CD4-positive, alpha-beta T cell treated with Interferon alpha-2 for 1 hour (primary cell): ENCODE data around the gene TAF3.
A peak's percentile ranks its signal among the peaks of the same experiment; 100 is the strongest.

Experiments
- DNase-seq, 2 donors: peaks; one replicate each; pipeline ENCODE4 v3.0.0-alpha.2; 2020 to 2022

The TAF3 gene

DNA sequence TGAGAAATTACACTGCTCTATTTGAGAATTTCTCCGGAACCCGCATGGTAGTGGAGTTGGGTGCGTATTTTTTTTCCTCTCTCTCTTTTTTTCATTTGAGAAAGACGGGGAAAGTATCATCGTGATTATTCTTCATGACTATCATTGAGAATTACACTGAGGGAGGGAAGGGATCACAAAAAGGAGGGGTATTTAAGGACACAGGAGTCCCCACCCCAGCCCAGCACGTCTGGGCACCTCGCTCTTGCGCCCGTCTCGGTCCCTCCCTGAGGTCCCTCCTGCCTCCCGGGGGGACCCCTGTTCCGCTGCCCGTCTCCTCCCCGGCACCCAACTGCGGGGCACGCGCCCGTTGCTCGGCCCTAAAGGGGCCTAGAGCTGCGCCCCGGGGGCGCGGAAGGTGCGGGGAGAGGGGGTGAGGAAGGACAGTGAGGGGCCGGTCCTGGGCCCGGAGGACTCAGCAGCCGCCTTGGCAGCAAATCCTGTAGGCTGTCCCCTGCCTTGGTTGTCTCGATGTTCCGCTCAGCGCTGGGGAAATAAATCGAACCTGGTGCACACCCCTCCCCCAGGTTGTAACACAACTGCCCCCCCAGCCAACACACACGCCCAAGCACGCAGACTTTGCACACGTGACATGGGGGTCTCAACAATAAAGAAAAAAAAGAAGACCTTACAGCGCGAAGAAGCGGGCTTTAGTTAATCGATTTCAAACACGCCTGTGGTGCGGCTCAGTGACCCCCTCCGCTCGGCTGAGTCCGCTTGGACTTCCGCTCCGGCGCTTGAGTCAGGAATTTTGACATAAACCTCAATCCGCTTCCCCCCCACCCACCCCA, 217.6 kb downstream of the TAF3 start:
- peak in 1 of 2 donors; percentile 3 for DNase-seq

DNA sequence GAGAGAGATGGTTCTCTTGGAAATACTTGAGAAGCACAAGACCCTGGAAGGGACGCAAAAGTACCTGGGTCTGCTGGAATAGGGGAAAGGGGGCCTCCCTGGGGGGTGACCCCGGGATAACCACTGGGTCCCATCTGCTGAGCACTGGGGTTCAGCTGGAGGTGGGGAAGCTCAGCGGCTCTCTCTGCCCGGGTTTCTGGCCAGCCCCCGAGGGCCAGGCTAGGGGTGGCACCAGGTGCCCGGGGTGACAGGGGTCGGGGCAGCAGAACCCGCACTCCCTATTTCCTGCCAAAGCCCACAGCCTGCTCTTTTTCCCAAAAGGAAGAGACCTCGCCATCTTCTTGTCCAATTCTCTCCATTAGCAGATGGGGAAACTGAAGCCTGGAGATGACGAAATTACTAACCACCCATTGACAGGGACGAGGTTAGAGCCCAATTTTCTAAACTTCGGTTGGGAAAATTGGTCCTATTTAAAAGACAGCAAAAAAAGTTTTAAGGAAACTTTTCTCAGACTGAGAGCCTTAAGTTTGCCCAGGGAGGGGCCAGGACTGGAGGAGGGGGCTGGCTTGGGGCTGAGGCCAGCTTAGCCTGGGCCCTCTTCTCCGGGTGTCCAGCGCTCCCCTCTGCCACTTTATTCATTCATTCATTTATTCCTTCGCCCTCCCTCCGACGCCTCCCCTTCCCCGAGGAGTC, 218.3 kb downstream of the TAF3 start:
- DNase-seq, result peak in 1 of 2 donors; percentile 15

DNA sequence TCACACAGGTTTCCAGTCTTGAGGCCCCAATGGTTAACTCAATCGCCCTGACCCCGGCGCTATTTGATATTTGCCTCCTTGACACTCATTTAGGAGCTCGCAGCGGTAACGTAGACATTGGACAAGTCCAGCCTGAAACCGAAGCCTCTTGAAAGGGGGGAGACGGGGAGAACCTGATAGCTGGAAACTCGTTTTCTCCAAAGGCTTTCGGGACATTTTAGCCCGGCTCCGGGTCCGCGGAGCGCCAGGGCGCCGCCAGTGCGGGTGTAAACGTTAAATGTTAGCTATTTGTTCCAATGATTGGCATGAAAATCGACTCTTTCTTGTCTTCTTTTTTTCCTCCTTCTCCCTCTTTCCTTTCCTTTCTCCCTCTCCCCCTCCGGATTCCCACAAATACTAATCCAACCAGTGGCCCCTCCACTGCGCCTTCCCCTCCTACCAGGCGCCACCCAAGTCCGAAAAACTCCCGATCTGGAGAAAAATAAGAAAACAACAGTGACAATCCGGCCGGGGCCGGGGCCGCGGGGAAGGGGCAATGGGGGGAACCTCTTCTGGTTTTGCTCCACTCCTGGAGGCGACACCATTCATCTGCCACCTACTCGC, 219.0 kb downstream of the TAF3 start:
- DNase-seq, result peak in 1 of 2 donors; percentile 17

DNA sequence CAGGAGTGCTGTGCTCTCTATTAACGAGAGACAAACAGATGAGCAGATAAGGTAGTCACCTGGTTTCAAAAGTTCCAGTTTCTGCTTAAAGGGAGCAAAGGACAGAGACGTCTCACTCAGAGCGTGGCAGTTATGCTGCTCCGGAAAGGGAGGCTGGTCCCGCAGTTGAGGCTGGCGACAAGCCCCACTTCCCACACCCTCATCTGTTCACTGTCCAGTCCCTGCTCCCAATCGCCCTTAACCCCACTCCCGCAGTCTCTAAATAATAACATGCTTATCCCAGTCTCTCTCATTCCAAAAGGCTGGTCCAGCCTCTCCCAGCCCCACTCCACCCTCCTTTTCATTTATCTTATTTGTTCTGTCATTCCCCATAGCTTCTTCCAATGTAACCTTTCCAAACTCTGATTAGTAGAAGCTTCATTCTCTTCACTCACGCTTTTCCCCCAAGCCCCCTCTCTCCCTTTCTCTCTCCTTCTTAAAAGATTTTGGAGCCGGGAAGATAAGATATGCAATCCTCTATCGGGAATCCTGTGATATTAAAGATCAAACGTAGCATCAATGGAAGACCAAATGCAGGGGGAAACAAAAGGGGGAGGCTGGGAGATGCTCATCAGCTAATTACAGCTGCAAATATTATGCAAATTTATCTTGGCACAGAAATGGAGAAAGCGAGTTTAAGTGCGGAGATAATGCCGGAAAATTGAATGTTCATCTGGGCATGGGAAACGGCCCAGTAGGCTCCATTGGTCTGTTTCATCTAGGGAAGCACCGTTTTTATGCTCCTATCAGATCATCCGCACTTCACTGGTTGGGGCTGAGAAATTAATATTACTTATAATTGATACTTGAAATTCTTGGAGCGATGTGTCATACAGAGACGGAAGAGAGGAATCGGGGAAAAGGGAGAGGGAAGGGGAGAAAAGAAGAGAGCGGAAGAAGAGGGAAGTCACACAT, 219.9 kb downstream of the TAF3 start:
- peak in 1 of 2 donors; percentile 23 for DNase-seq

DNA sequence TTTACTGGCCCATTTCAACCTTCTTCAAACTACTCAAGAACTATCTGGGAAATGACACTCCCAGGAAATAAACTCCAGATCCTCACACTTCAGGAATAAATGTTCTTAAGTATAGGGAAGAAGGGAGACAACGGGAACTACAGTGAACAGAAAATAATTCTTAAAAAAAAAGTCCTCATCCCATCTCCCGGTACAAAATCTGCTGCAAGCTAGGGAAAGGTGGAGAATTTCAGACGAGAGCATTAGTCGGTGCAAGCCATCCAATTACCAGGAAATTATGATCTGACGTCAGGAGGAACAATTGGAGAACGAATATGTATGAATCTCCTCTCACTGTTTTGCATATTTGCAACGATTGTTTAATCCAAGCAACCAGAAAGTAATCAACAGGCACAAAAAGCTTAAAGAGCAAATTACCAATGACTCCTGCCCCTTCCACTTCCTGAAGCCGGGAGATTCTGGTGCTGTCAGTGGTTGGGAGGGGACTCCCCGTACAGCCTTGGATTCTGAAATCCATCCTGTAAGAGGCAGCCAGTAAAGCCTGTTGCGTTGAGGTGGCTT, 221.1 kb downstream of the TAF3 start:
- DNase-seq, result no peak

DNA sequence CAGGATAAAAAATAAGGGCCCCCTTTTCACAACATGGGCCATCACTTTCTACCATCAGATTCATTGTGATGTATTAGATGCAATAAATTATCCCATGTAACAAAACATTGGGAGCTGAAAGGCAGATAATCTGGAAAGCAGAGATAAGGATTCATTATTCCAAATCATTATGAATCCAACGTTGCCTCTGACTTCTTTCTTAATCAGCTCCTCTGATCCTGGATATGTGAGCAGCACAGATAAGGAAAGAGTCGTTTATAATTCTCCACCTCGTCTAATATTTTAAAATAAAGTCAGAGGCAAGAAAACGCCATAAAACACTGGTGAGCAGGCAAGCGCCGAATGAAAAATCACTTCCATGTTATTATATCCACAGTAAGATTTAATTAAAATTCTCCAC, 222.3 kb downstream of the TAF3 start:
- no peak for DNase-seq

DNA sequence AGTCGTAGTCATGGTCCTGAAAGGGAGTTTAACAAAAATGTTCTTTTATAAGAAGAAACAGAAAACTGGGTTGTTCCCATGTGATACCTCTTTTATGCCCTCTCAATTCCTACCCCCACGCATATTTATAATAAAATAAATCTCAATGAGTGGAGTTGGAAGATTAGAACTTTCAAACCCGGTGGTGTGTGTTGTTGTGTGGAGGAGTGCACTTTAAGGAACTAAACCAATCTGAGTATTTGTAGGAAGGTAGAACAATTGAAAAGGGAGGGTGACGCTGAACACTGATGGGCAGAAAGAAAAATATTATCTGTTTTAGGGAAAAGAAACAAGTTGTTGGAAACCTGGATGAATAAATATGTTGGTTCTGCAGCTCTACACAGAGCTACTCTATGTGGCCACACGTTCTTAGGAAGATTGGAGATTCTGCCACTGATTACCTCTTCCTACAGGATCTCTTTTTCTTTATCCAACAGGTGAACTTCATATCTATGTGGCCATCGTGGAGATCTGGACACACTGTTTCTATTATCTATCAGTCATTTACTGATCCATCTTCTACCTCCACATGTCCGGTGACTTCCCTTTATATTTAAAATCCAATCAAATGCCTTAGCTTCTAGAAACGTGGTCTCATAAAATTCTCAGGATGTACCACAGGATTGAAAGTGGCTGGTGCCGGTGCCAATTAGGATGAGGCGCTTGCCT, 223.1 kb downstream of the TAF3 start:
- no peak for DNase-seq

DNA sequence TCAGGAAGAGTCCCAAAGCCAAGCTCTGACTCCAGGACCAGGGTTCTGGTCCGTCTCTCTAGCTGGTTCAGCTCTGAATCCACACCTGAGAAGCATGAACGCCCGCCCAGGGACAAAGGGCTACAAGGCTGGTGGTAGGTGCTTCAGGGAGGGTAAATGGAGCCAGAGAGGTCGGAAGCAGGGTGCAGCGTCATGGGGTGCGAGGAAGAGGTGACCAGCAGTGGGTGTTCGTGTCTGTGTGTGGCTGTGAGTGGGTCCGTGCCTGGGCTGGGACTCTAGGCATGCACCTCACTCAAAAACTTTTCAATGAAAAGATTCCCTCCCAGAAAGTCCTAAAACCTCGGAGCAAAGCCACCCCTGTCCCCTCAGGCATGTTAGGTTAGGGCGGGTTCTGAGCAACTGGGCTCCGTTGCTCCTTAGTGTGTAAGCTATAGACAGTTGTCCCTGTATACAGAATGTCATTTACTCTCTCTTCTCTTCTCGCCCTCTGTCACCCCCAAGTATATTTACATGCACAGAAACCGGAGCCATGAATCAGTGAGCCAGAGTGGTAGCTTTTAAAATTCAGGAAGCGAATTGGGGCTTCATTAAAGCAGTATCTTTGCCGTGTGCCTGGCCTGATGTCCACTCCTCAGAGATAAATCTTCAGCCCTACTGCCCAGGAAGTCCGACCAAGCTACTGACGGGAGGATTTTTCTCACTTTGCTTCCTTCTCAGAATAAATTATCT, 223.9 kb downstream of the TAF3 start:
- no peak for DNase-seq

DNA sequence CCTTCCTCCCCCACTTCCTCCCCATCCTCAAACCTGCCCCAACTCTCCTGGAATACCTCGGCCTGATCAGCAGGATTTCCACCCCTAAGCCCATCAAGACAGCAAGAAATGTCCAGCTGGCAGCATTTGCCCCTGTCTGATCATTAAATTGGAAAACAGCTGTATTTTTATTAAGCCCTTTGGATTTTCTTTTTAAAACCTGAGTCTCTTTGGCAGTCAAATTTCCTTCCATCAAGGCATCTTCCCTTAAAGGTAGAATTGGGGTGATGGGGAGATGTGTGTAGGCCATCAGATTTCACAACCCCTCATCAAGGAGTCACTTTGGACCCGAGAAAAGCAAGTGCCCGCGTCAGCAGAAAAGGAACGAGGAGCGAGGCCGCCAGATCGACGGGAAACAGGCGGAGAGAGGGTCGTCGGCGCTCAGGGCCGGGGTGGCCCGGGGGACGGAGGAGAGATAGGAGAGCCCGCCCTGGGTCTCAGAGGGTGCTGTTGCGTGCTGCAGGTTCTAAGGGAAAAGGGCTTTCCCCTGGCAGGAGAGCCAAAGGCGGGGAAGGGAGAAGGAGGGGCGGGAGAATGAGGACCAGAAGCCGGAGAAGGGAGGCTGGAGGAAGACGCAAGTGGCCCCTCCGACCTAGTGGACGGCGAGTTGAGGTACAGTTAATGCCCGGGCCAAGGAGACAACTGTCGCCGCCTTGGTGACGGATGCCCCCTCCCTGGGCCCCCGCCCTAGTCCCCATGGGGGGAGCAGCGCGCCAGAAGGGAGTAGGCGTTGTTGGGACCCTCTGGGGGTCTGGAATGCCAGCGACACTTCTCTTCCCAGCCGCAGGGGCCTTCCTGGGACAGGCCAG, 224.6 kb downstream of the TAF3 start:
- no peak for DNase-seq

DNA sequence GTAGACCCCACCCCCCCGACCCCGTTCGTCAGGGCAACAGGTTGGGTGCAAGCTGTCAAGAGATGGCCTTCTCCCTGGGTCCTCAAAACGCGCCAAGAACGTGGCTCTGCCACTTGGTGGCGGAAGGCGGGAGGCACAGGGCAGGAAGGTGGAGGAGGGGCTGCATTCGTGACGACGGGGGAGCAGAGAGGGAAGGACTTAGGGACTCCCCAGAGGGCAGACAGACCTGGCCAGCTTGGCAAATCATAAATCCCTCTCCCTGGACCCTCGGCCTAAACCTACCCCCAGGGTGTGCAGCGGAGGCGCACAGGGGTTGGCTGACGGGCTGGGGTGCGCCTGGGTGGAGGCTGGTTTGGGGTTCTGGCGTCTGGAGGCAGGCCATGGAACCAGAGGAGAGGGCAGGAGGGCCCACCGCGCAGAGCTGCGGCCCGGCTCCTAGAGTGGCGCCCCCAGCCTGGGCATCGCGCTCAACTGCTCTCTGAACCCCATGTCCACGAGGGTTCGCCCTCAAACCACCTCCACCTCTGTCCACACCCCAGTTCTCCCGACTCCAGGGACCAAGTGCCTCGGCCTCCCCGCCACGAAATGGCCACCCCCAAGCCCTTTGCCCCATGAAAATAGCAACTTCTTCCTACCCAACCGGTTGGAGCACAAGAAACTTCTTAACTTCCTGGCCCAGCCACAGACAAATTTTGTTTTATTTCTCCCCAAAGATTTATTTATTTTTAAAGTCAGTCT, 225.4 kb downstream of the TAF3 start:
- DNase-seq, result peak in 1 of 2 donors; percentile 56

DNA sequence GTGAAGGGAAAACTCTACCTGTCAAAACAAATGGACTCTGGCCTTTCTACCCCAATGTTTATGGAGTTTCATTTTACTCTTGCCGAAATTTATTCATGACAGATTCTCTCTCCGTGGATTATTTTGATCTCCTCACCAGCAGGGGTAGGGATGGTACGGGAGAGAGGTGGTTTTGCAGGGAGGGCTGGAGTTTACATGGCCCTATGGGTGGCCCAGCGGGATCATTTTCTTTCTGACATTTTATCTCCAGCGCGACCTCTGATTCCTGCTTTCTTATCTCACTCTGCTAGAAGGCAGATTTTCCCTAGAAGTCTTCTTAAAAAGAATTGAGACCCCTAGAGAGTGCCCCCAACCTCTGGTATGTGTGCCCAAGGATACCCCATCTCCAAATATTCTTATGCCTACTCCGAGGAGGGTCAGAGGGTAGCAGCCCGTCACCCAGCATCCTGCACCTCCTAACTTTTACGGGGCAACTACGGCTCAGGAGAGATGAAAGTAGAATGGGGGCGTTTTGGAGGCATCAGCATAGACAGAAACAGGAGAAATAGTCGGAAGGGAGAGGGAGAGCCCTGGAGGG, 226.1 kb downstream of the TAF3 start:
- DNase-seq, result no peak

DNA sequence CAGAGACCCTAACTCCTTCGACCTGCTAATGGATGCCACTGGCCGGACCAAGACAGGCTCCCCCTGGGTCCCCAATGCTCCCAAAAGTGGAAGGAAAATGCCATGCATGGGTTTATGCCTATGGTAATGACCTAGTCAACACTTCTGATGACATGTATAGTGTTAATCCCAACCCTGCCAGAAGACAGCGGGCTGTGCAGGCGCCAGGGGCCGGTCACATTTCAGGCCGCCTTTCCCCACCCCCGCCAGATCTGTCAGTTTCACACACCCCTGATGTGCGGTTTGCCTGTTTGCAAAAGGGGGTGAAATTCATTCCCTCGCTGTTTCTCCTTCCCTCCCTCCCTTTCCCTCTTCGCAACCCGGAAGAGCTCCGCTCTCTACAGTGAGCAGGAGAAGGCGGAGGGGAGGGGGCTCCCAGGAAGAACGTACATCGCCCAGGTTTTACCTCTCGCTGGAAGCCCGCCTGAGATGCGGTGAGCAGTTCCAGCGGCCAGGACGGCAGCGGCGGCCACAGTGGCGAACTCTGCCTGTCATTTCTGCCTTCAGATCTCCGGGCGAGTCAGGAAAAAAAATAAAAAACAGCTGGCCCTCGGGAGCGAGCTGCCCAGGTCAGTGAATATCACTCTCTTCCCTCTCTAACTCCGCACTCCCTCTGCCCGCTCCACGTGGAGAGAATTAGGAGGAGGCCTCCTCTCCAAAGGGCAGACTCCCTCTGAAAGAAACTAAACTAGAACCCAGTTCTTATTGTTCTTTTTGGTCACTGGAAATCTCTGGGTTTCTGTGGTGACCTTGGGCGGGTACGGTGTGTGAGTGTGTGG, 226.8 kb downstream of the TAF3 start:
- no peak for DNase-seq

DNA sequence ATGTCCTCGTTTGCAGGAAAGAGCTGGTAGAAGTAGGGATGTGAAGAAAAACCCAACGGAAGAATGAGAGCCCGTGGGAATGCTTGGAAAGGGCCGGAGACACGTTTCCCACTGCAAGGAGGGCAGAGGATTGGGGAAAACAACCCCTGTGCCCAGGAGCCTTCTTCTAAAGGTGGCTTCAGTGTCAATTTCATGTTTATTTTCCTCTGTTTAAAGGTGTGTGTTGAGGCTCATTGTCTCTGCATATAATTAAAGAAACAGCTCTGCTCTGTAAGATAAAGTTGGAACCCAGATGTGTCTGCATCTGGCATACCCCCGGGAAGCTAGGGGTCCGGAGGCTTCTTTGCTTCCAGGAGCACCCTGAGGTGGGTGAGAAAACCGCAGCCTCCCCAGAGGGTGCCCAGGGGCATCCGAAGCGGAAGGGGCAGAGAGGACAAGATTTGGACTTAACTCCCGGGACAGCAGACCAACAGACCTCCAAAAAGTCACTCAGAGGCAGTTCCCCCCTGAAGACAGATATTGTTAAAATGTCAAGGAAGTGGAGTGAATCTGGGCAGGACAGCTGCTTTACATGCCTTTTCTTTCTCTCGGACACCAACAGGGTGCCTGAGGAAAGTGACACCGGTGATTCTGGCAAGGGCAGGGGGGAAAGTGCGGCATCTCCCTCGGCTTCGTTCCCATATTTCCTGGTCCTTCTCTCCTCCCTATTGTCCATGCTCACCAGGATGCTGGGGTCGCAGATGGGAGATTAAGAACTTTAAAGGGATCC, 227.6 kb downstream of the TAF3 start:
- no peak for DNase-seq

DNA sequence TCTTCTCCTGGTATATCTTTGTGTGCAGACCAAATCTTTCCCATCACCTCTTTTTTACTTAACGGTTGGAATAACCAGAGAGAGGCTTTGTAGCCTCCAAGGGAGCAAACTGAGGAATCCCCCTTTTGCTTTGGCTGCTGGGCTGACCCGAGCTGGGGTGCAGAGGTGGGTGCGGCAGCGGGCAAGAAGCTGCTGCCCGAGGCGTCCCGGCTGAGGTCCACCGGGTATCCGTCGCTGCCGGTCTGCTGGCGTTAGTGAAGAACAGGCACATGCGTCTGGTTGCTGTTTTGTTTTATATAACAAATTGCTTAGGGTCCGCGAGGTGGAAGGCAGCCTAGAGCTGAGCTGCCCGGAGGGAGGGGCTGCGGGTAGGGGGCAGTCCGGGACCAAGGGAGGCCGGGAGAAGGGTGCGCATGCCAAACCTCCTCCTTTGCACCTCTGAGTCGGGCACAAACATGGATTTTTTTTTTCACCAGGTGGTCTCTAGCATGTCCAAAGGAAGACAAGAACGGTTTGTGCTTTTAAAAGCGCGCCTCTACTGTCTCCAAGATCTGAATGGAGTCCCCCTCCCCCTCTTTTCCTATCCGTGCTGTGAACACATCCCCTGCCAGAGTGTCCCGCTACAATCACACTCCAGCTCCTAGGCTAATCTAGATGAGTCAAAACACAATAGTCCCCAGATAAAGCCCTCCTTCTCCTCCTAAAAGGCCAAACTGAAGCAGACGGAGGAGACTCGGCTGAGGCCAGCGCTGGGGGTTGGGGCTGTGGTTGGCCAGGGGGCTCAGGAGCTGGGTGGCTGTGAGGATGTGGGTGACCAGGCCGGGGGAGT, 229.4 kb downstream of the TAF3 start:
- no peak for DNase-seq

DNA sequence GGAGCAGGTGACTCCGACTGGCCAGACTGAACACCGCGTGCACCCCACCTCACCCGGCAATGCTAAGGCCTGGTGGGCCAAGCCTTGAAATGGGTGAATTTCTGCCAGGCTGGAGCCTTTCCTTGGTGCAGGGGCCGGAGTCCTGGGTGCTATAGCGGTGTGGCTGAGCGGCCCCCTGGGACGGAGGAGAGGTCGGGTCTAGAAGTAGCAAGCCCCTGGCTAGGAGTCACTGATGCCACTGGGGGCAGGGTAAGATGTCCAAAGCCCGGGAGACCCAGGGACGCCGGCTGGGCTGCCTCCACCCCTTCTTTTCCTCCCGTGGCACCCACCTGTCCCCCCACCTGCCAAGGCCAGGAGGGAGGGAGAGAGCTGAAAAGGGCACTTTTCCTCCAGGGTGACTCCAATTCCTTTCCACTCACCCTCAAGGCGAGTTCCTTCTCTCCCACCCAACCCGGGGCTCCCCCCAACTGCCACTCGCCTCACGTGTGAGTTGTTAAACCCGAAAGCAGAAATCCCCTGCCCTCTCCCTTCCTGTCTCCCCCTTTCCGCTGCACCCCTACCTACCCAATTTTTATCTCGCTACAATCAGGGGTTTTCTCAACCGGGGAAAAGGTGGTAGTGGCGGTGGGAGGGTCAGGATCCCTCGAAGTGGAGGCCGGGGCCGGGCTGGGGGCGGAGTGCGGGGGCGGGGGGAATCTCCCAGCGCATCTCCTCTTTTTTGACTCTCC, 230.1 kb downstream of the TAF3 start:
- DNase-seq, result peak; percentile 57 to 85
